Activated naive CD8-positive, alpha-beta T cell (primary cell): ENCODE results near the gene SMIM12.
"Not testable (repeated sequence)": the region's sequence is repeated elsewhere in the genome, so short reads cannot be mapped to it uniquely, and the experiment has no call there.

Experiments
- H3K27ac Mint-ChIP-seq: one replicate; pipeline ENCODE4 v1.8.0; 2021; ENCODE audit warnings: mixed read lengths
- H3K27me3 Mint-ChIP-seq: one replicate; pipeline ENCODE4 v1.8.0; 2021; ENCODE audit warnings: mixed read lengths
- H3K36me3 Mint-ChIP-seq: one replicate; pipeline ENCODE4 v1.8.0; 2021; ENCODE audit warnings: mixed read lengths
- H3K4me1 Mint-ChIP-seq: one replicate; pipeline ENCODE4 v1.8.0; 2021; ENCODE audit warnings: low read depth, mixed read lengths
- H3K4me3 Mint-ChIP-seq: one replicate; pipeline ENCODE4 v1.8.0; 2021; ENCODE audit warnings: mild to moderate bottlenecking, mixed read lengths
- H3K9me3 Mint-ChIP-seq: one replicate; pipeline ENCODE4 v1.8.0; 2021; ENCODE audit warnings: low read depth, mixed read lengths

SMIM12 gene

GRCh38 chr1:34842952-34843371 is 16.6 kb downstream of the SMIM12 start:
- Mint-ChIP-seq H3K4me3 (no peak overlapping the region), H3K27me3 (no peaks in the 10 kb centered on the region), H3K27ac (no peak overlapping the region), H3K4me1 (peaks cover 8% of the 10 kb centered on the region), H3K36me3 (no peaks in the 10 kb centered on the region), H3K9me3 (no peaks in the 10 kb centered on the region)

GRCh38 chr1:34842073-34842472 is 17.5 kb downstream of the SMIM12 start:
- no peak overlapping the region for H3K4me3 Mint-ChIP-seq
- no peaks in the 10 kb centered on the region for H3K9me3 Mint-ChIP-seq
- H3K27me3 Mint-ChIP-seq, result no peaks in the 10 kb centered on the region
- peaks cover 2% of the 10 kb centered on the region for H3K36me3 Mint-ChIP-seq
- H3K27ac Mint-ChIP-seq, result no peak overlapping the region
- H3K4me1 Mint-ChIP-seq, result peaks cover 8% of the 10 kb centered on the region

- Mint-ChIP-seq H3K4me3 (no peak overlapping the region), H3K36me3 (peaks cover 2% of the 10 kb centered on the region), H3K27ac (no peak overlapping the region), H3K9me3 (no peaks in the 10 kb centered on the region), H3K27me3 (no peaks in the 10 kb centered on the region), H3K4me1 (peaks cover 8% of the 10 kb centered on the region)
Measured at GRCh38 chr1:34840426-34840825, 19.1 kb downstream of the SMIM12 start.

- Mint-ChIP-seq H3K4me1 (peaks cover 8% of the 10 kb centered on the region), H3K36me3 (peaks cover 2% of the 10 kb centered on the region), H3K27ac (no peak overlapping the region), H3K27me3 (no peaks in the 10 kb centered on the region), H3K9me3 (no peaks in the 10 kb centered on the region), H3K4me3 (no peak overlapping the region)
Measured at GRCh38 chr1:34839526-34840305, 19.8 kb downstream of the SMIM12 start.

GRCh38 chr1:34833711-34834110 is 25.8 kb downstream of the SMIM12 start:
- no peaks in the 10 kb centered on the region for H3K4me1 Mint-ChIP-seq
- peaks cover 2% of the 10 kb centered on the region for H3K36me3 Mint-ChIP-seq
- H3K9me3 Mint-ChIP-seq, result no peaks in the 10 kb centered on the region
- H3K27ac Mint-ChIP-seq, result no peak overlapping the region
- H3K4me3 Mint-ChIP-seq, result no peak overlapping the region
- no peaks in the 10 kb centered on the region for H3K27me3 Mint-ChIP-seq

GRCh38 chr1:34831721-34832246 is 27.8 kb downstream of the SMIM12 start:
- no peak overlapping the region for H3K27ac Mint-ChIP-seq

GRCh38 chr1:34829250-34829649 is 30.3 kb downstream of the SMIM12 start:
- Mint-ChIP-seq H3K9me3 (no peaks in the 10 kb centered on the region), H3K27ac (no peak overlapping the region), H3K4me1 (no peaks in the 10 kb centered on the region), H3K27me3 (no peaks in the 10 kb centered on the region), H3K4me3 (no peak overlapping the region), H3K36me3 (no peaks in the 10 kb centered on the region)

More at GRCh38 chr1:34831721-34832246, 27.8 kb downstream of the SMIM12 start:
- H3K27me3 Mint-ChIP-seq, result no peaks in the 10 kb centered on the region
- no peaks in the 10 kb centered on the region for H3K9me3 Mint-ChIP-seq
- no peak overlapping the region for H3K4me3 Mint-ChIP-seq
- H3K4me1 Mint-ChIP-seq, result no peaks in the 10 kb centered on the region
- H3K36me3 Mint-ChIP-seq, result no peaks in the 10 kb centered on the region

GRCh38 chr1:34828611-34829010 is 30.9 kb downstream of the SMIM12 start:
- H3K4me1 Mint-ChIP-seq, result no peaks in the 10 kb centered on the region
- H3K27ac Mint-ChIP-seq, result no peak overlapping the region
- peaks cover 3% of the 10 kb centered on the region for H3K9me3 Mint-ChIP-seq
- H3K27me3 Mint-ChIP-seq, result no peaks in the 10 kb centered on the region
- H3K36me3 Mint-ChIP-seq, result no peaks in the 10 kb centered on the region
- no peak overlapping the region for H3K4me3 Mint-ChIP-seq

GRCh38 chr1:34827341-34827941 is 32.1 kb downstream of the SMIM12 start:
- no peak overlapping the region for H3K4me3 Mint-ChIP-seq

GRCh38 chr1:34825455-34826091 is 34.0 kb downstream of the SMIM12 start:
- H3K27ac Mint-ChIP-seq, result no peak overlapping the region
- peaks cover 3% of the 10 kb centered on the region for H3K9me3 Mint-ChIP-seq
- H3K4me3 Mint-ChIP-seq, result no peak overlapping the region
- H3K36me3 Mint-ChIP-seq, result no peaks in the 10 kb centered on the region
- no peaks in the 10 kb centered on the region for H3K4me1 Mint-ChIP-seq
- H3K27me3 Mint-ChIP-seq, result no peaks in the 10 kb centered on the region

More at GRCh38 chr1:34827341-34827941, 32.1 kb downstream of the SMIM12 start:
- Mint-ChIP-seq H3K27me3 (no peaks in the 10 kb centered on the region), H3K36me3 (no peaks in the 10 kb centered on the region), H3K4me1 (no peaks in the 10 kb centered on the region), H3K9me3 (peaks cover 3% of the 10 kb centered on the region), H3K27ac (no peak overlapping the region)

- Mint-ChIP-seq H3K27ac (no peak overlapping the region), H3K4me1 (no peaks in the 10 kb centered on the region), H3K4me3 (no peak overlapping the region), H3K36me3 (no peaks in the 10 kb centered on the region), H3K27me3 (no peaks in the 10 kb centered on the region), H3K9me3 (peaks cover 3% of the 10 kb centered on the region)
Measured at GRCh38 chr1:34824817-34825454, 34.6 kb downstream of the SMIM12 start.

GRCh38 chr1:34822202-34822601 is 37.3 kb downstream of the SMIM12 start:
- H3K36me3 Mint-ChIP-seq, result peaks cover 2% of the 10 kb centered on the region
- no peak overlapping the region for H3K4me3 Mint-ChIP-seq
- H3K4me1 Mint-ChIP-seq, result no peaks in the 10 kb centered on the region
- no peaks in the 10 kb centered on the region for H3K27me3 Mint-ChIP-seq
- no peak overlapping the region for H3K27ac Mint-ChIP-seq
- H3K9me3 Mint-ChIP-seq, result peaks cover 3% of the 10 kb centered on the region

- H3K27me3 Mint-ChIP-seq, H3K9me3 Mint-ChIP-seq, H3K4me3 Mint-ChIP-seq, H3K36me3 Mint-ChIP-seq, H3K27ac Mint-ChIP-seq, H3K4me1 Mint-ChIP-seq: not testable (repeated sequence)
Measured at GRCh38 chr1:34818862-34819261, 40.7 kb downstream of the SMIM12 start.

GRCh38 chr1:34816778-34817177 is 42.8 kb downstream of the SMIM12 start:
- no peaks in the 10 kb centered on the region for H3K4me1 Mint-ChIP-seq
- H3K9me3 Mint-ChIP-seq, result no peaks in the 10 kb centered on the region
- H3K4me3 Mint-ChIP-seq, result no peak overlapping the region
- no peak overlapping the region for H3K27ac Mint-ChIP-seq
- H3K36me3 Mint-ChIP-seq, result peaks cover 2% of the 10 kb centered on the region
- H3K27me3 Mint-ChIP-seq, result no peaks in the 10 kb centered on the region

- Mint-ChIP-seq H3K9me3 (no peaks in the 10 kb centered on the region), H3K27me3 (no peaks in the 10 kb centered on the region), H3K36me3 (peaks cover 2% of the 10 kb centered on the region), H3K4me3 (no peak overlapping the region), H3K27ac (no peak overlapping the region), H3K4me1 (no peaks in the 10 kb centered on the region)
Measured at GRCh38 chr1:34816332-34816731, 43.2 kb downstream of the SMIM12 start.
